NT2/D1 (cell line): ENCODE results near the gene RIPK1.
A peak's percentile ranks its signal among the peaks of the same experiment; 100 is the strongest.

Experiments used
- DNase-seq: peaks from one replicate; pipeline ENCODE4 v3.0.0-alpha.2; 2011; ENCODE audit warnings: low read depth, low spot score
- H3K27me3 ChIP-seq: 2 replicates; pipeline ENCODE4 v1.6.0; 2011; ENCODE audit warnings: mild to moderate bottlenecking; ENCODE audit not compliant: insufficient read length, insufficient read depth
- H3K36me3 ChIP-seq: 2 replicates; pipeline ENCODE4 v1.6.1; 2011; ENCODE audit warnings: mild to moderate bottlenecking, low read length, mixed read lengths; ENCODE audit not compliant: insufficient read depth, insufficient read length
- H3K4me1 ChIP-seq: 2 replicates; pipeline ENCODE4 v1.5.1; 2011; ENCODE audit not compliant: insufficient read depth, insufficient read length
- H3K4me3 ChIP-seq: 2 replicates; pipeline ENCODE4 v1.5.1; 2011; ENCODE audit warnings: low read depth; ENCODE audit not compliant: insufficient read length
- H3K9ac ChIP-seq: 2 replicates; pipeline ENCODE4 v1.6.0; 2011; ENCODE audit warnings: low read depth; ENCODE audit not compliant: insufficient read length
- H3K9me3 ChIP-seq: 2 replicates; pipeline ENCODE4 v1.5.1; 2011; ENCODE audit warnings: mild to moderate bottlenecking, low read length; ENCODE audit not compliant: insufficient read depth
- SUZ12 ChIP-seq: IDR thresholded peaks from 2 replicates; pipeline ENCODE4 v1.6.1; 2011; ENCODE audit not compliant: insufficient read length, insufficient read depth; ENCODE audit errors: extremely low read depth
- YY1 ChIP-seq: IDR thresholded peaks from 2 replicates; pipeline ENCODE4 v1.6.1; 2011; ENCODE audit not compliant: insufficient read length, insufficient read depth
- ZNF274 ChIP-seq: IDR thresholded peaks from 2 replicates; pipeline ENCODE4 v1.6.1; 2011; ENCODE audit warnings: mild to moderate bottlenecking, low read depth, low read length

The RIPK1 gene

DNA sequence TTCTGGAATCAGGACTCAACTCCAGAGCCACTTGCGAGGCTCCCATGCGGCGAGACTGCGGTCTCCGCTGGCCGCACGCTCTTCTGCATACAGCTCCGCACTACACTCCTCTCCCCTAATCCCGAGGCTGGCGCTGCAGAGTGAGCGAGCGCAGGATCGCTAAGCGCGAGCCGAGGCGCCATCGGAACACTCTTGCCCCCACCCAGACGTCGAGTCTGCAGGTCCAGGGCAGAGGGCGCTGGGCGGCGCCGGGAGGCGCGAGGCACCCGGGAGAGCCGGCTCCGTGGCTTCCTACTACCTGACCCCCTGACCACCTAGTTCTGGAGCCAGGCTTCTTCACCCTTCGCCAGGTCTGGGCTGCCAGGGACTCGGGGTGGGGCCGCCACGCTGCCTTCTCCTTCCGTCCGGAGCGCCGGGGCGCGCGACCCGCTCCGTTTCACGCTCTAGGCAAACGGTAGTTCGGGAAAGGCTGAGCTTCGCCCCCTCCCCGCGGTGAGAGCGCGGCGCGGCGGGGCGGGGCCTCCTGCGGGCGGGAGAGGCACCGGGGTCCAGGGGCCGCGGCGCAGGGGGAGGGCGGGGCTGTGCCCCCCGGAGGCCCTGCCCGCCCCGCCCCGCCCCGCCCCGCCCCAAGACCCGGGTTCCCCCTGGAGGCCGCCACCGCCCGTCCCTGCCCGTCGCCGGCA is 94.4 kb downstream of the RIPK1 start:
- peak; percentile 62 for DNase-seq
- Histone ChIP-seq H3K9me3 (peaks cover 10% of the 10 kb centered on the region; the same call in 1 of the 2 replicates), H3K4me3 (peak overlapping the region; percentile 88), H3K27me3 (no peaks in the 10 kb centered on the region), H3K9ac (peak overlapping the region; percentile 99), H3K36me3 (peaks cover 3% of the 10 kb centered on the region), H3K4me1 (peaks cover 4% of the 10 kb centered on the region)
- TF ChIP-seq SUZ12, result no peak
- no peak for TF ChIP-seq YY1
- TF ChIP-seq ZNF274, result no peak

DNA sequence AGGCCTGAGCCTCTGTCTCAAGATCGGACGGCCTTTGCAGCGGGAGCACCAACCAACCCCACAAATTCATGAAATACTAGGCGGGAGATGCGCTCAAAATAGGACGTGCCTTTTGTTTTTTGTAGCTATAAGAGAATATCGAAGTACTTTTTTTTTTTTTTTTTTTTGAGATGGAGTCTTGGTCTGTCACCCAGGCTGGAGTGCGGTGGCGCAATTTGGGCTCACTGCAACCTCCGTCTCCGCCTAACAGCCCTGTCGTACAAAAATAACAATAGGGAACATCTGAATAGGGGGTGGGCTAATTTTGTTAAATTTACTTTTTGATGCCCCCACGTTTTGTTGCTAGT is 94.9 kb downstream of the RIPK1 start:
- no peak for DNase-seq
- peak overlapping the region; percentile 28 for H3K4me3 ChIP-seq
- H3K27me3 ChIP-seq, result no peaks in the 10 kb centered on the region
- H3K36me3 ChIP-seq, result peaks cover 3% of the 10 kb centered on the region
- TF ChIP-seq ZNF274, result no peak
- no peak for TF ChIP-seq SUZ12
- no peak for TF ChIP-seq YY1
- H3K9ac ChIP-seq, result peak overlapping the region; percentile 68
- H3K9me3 ChIP-seq, result peaks cover 12% of the 10 kb centered on the region; the same call in 1 of the 2 replicates
- H3K4me1 ChIP-seq, result peaks cover 4% of the 10 kb centered on the region

DNA sequence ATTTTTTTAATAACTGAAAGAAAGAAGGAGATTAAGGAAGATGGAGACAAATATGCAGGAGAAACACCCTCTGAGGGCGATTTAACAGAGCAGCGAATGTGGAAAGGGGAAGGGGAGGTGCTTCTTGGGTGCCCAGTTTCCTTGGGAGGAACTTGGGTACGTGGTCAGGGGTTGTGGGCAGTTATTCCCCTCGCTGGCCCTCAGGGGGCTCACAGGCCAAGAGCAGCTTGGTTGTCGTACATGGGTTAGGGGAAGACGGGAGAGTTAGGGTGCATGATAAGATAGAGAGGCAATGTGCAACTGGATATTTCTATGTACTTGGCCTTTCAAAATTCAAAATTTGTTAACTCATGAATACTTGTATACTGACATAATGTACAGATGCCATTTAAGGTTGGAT is 96.1 kb downstream of the RIPK1 start:
- H3K9ac ChIP-seq, result peak overlapping the region; percentile 38
- no peak overlapping the region for H3K4me3 ChIP-seq
- TF ChIP-seq YY1 (no peak), ZNF274 (no peak), SUZ12 (no peak)
- peaks cover 19% of the 10 kb centered on the region; the same call in 1 of the 2 replicates for H3K9me3 ChIP-seq
- H3K4me1 ChIP-seq, result peaks cover 4% of the 10 kb centered on the region
- DNase-seq, result no peak
- no peaks in the 10 kb centered on the region for H3K27me3 ChIP-seq
- peaks cover 3% of the 10 kb centered on the region for H3K36me3 ChIP-seq
